Mucosa of rectum (tissue), 2 donors: ENCODE results near the gene TCOF1.
A peak's percentile ranks its signal among the peaks of the same experiment; 100 is the strongest.
"Not testable (repeated sequence)": the region's sequence is repeated elsewhere in the genome, so short reads cannot be mapped to it uniquely, and the experiment has no call there.

Experiments used
- H3K27ac ChIP-seq, 2 donors: one replicate each; pipeline ENCODE4 v1.7.0; 2013; ENCODE audit warnings: inconsistent platforms in 2 of 2, low read depth in 2 of 2, low read length in 2 of 2
- H3K27me3 ChIP-seq, 2 donors: one replicate each; pipeline ENCODE4 v1.7.0; 2013; ENCODE audit warnings: low read length in 2 of 2; ENCODE audit not compliant: control insufficient read depth in 2 of 2, insufficient read depth in 2 of 2
- H3K36me3 ChIP-seq, 2 donors: one replicate each; pipeline ENCODE4 v1.7.0; 2013; ENCODE audit warnings: low read length in 2 of 2; ENCODE audit not compliant: control insufficient read depth in 2 of 2, insufficient read depth in 2 of 2
- H3K4me1 ChIP-seq, 2 donors: one replicate each; pipeline ENCODE4 v1.7.0; 2013; ENCODE audit warnings: low read length in 2 of 2, mild to moderate bottlenecking in 1 of 2; ENCODE audit not compliant: control insufficient read depth in 2 of 2, insufficient read depth in 2 of 2
- H3K4me3 ChIP-seq, 2 donors: one replicate each; pipeline ENCODE4 v1.7.0; 2013; ENCODE audit warnings: low read length in 2 of 2
- H3K9ac ChIP-seq, 2 donors: one replicate each; pipeline ENCODE4 v1.7.0; 2013; ENCODE audit warnings: low read length in 2 of 2, low read depth in 1 of 2, mild to moderate bottlenecking in 1 of 2
- H3K9me3 ChIP-seq, 2 donors: one replicate each; pipeline ENCODE4 v1.7.0; 2013; ENCODE audit warnings: low read length in 2 of 2; ENCODE audit not compliant: control insufficient read depth in 2 of 2
- donor health status: healthy.
- donor health status: Normal muscosa, but diverticular disease.

Gene TCOF1

DNA sequence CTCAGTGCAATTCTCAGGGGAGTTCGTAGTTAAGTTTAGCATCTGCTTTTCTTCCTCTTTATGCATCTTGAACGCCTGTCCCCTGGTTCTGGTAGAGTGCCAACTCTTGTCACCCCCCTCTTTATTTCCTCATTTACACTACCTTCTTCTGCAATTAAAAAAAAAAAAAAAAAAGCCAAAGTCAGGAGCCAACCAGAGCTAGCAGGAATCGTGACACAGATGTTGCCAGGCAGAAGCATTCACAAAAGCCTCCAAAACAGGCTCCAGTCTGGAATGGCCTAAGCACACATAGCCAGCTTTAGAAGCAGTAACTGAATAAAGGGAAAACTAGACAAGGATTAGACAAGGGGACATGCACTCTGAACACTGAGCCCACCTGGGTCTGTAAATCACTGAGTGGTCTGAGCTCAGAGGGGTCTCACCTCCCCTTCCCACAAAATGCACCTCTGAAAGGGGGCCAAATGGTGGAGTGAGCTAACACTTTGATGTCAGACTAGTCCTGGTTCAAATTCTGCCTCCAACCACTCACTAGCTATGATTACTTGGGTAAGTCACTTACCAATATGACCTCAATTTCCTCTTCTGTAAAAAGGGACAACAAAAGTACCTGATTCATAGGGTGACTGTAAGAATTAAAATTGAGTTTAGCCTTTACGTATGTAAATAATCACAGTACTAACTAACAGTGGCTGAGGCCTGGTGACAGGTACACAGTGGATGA lies 53.2 kb downstream of the TCOF1 start:
- Histone ChIP-seq H3K27ac (peak overlapping the region; percentile 84 to 90), H3K27me3 (no peaks in the 10 kb centered on the region), H3K4me1 (peaks cover 16 to 25% of the 10 kb centered on the region in 2 donors), H3K9ac (peak overlapping the region; percentile 75 to 84), H3K36me3 (peaks cover 4 to 10% of the 10 kb centered on the region in 2 donors), H3K9me3 (no peaks in the 10 kb centered on the region), H3K4me3 (peak overlapping the region; percentile 58 to 88)

DNA sequence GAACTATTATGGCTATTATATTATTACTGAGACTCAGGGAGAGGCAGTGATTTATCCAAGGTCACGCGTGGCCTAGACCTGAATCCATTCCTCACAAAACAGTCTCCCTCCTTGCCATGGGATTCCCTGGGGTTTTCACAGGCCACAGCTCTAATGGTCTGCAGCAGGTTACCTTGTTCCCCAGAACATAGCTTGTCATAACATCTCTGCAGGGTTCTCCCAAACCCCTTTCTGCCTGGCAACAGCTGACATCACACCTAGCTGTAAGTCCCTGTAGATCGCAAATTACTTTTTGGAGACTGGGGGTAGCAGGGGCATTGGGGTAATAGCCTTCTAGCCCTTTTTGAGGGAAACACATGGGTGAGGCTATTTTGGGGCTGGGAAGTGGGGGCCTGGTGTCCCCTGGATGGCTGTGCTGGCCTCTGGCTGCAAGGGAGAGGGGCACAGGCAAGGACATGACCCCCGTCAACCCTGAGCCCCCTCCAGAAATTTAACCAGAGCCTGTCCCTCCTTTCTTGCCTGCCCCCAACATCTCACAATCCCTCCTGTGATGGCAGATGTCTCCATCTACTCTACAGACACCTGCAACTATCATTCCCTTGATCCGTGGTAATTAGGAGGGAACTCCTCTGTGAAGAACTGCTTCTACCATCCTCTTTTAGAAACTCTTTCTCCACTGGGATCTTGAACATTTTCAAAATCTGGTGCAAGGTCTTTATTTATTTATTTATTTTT lies 53.9 kb downstream of the TCOF1 start:
- peak overlapping the region; percentile 78 to 88 for H3K4me3 ChIP-seq
- H3K27me3 ChIP-seq, result no peaks in the 10 kb centered on the region
- H3K36me3 ChIP-seq, result peaks cover 0 to 5% of the 10 kb centered on the region in 2 donors

DNA sequence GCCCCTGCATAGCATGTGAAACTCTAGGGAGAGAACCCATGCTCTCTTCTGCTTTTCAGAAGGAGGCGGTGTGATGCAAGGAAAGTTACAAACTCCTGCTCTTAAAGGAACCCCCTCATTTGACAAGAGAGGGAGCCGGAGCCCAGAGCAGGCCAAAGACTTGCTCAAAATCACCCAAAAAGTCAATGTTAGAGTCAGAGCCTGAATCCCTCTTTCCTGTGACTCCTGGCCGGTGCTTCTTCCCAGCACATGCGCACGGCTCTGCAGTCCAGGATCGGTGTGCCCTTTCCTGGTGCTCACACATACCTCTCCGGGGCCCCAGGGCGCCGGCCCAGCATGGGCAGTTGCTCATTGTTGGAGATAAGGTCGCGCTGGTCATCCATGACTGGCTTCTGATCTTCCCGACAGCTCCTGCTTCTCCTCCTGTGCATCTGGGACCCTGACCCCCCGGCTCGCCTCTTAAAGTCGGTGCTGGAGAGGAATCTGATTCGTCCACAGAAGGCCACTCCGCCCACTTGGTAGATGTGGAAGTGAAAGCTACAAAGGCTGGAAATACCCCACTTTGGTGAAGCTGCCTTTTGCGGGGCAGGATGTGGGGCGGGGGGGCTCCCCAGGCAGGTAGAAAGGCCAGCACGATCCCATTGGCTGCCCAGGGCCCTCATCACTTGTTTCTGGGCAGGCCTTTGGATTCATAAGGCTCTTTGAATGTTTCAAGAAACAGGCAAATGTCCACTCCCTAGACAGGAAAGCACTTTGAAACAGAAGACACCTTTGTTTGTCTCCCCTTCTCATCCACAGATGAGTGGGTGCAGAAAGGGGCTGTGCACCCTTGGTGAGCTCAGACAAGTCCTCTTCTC lies 55.0 kb downstream of the TCOF1 start, which contains the start of gene CD74:
CD74 (minus strand) TSS at position 592 of the 857 bp plus-strand sequence; CDS start at position 431, 161 bp downstream.
- peak within 1 kb of the TSS; percentile 70 to 84 for H3K9ac ChIP-seq
- peak within 1 kb of the TSS; percentile 83 to 90 for H3K27ac ChIP-seq
- H3K4me3 ChIP-seq, result peak within 1 kb of the TSS; percentile 78 to 88
- no peaks in the 10 kb centered on the region for H3K9me3 ChIP-seq
- no peaks in the 10 kb centered on the region for H3K27me3 ChIP-seq
- no peaks in the 10 kb centered on the region for H3K36me3 ChIP-seq
- peaks cover 16 to 23% of the 10 kb centered on the region in 2 donors for H3K4me1 ChIP-seq

More for the DNA sequence above, 53.9 kb downstream of the TCOF1 start:
- H3K9me3 ChIP-seq, result no peaks in the 10 kb centered on the region
- peak overlapping the region; percentile 83 to 90 for H3K27ac ChIP-seq
- peak overlapping the region; percentile 70 to 84 for H3K9ac ChIP-seq
- H3K4me1 ChIP-seq, result peaks cover 16 to 25% of the 10 kb centered on the region in 2 donors

DNA sequence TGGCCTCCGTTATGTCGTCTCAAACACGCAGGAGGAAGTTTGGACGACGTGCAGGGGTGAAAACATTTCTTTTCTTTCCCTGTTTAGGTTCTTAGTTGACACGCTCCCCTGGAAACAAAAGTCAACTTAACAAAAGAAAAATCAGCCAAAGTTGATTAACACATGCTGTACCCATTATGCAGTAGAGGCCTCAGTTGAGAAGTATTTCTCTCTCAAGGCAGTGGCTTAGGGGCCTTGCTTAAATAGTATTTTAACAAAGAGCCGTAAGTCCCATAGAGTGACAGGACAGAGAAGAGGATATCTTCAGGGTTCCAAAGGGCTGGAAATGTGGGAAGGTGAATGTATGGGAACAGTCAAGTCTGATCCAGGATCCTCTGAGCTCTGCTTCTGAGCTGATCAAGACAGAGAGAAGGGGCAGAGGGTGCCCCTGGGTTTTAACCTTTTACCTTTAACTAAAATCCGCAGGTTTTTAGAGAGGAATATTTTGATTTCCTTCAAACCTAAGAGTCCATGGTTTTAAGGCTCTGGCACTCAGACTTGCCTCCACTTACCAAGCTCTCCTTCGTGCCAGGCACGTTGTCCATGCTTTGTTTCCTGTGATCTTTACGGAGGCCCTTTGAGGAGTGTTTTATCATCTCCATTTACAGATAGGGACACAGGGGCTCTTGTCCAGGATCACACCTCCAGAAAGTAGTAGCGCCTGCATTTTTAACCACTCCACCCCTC lies 55.8 kb downstream of the TCOF1 start:
- peak overlapping the region; percentile 83 to 90 for H3K27ac ChIP-seq
- peak overlapping the region; percentile 78 to 88 for H3K4me3 ChIP-seq
- H3K9me3 ChIP-seq, result no peaks in the 10 kb centered on the region
- no peaks in the 10 kb centered on the region for H3K27me3 ChIP-seq
- H3K9ac ChIP-seq, result peak overlapping the region; percentile 66 to 70
- peaks cover 16 to 23% of the 10 kb centered on the region in 2 donors for H3K4me1 ChIP-seq
- H3K36me3 ChIP-seq, result no peaks in the 10 kb centered on the region

DNA sequence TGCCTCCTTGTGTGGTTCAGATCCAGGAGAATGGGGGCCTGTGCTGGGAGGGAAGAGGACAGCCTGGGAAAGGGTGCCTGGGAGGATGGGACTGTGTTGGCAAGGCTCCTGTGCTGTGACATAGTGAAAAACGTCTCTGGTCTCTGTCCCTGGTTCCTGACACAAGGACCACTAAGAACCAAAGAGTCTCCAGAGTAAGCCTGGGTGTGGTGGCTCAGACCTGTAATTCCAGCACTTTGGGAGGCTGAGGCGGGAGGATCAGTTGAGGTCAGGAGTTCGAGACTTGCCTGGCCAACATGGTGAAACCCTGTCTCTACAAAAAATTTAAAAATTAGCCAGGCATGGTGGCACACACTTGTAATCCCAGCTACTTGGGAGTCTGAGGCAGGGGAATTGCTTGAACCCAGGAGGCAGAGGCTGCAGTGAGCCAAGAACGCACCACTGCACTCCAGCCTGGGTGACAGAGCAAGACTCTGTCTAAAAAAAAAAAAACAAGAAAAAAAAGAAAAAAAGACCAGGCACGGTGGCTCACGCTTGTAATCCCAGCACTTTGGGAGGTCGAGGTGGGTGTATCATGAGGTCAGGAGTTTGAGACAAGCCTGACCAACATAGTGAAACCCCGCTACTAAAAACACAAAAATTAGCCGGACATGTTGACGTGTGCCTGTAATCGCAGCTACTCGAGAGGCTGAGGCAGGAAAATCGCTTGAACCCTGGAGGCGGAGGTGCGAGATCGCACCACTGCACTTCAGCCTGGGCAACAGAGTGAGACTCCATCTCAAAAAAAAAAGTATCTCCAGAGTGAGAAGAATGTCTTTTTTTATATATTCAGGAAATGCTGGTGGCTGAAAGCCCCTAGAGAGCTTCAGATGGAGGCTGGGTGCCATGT lies 56.6 kb downstream of the TCOF1 start:
- not testable (repeated sequence) for H3K9me3 ChIP-seq, H3K27me3 ChIP-seq, H3K4me3 ChIP-seq, H3K36me3 ChIP-seq
- Histone ChIP-seq H3K9ac (peak overlapping the region in 1 of 2 donors; percentile 2), H3K27ac (peak overlapping the region; percentile 83 to 90), H3K4me1 (peaks cover 16 to 23% of the 10 kb centered on the region in 2 donors)

DNA sequence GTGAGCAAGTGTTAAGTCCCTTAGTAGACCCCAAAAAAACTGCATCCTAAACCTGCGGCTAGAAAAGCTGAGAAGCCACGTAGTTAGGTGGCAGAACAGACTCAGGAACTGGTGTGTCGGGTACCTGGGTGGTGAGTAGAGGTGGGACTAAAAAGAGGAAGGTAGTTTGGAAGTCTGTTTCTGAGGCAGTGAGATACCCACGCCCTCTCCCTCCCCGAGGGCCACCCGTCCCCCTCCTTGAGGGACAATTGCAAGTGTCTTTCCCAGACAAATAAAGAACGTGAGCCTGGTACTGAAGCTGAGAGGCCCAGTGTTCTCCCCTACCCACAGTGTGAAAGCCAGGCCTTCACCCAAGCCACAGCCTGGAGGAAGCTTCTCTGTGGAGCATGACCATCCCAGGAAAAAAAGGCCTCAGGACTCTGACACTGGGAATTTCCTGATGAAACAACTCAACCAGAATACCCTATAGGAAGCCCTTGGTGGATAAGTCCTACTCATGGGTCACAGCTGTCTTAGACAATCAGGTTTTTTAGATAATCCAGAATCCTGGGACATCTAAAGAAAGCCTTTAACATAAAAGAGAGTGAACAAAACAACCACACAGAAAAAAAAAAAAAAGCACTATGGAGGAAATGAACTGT lies 62.3 kb downstream of the TCOF1 start:
- Histone ChIP-seq H3K27me3 (no peaks in the 10 kb centered on the region), H3K36me3 (no peaks in the 10 kb centered on the region), H3K4me3 (no peak overlapping the region), H3K4me1 (no peaks in the 10 kb centered on the region), H3K9me3 (no peaks in the 10 kb centered on the region), H3K27ac (no peak overlapping the region), H3K9ac (no peak overlapping the region)

DNA sequence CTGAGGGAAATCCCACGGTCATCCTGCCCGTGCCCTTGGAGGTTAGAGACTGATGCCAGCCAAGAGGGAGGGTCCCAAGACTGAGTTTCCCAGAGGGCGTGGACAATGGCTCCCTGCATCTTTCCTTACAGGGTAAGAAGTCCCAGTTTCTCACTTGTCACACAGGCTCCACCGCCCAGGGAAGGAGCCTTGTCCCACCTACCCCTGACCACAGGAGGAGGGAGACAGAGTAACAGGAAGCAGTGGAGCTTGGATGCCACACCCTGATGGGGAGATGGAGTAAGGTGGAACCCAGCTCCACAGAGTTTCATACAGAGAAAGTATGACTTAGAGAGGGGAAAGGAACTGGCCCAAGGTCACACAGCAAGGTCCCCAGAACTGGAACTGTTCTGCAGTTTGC lies 64.6 kb downstream of the TCOF1 start:
- Histone ChIP-seq H3K36me3 (no peaks in the 10 kb centered on the region), H3K4me3 (no peak overlapping the region), H3K27me3 (no peaks in the 10 kb centered on the region), H3K9ac (no peak overlapping the region), H3K27ac (no peak overlapping the region), H3K4me1 (no peaks in the 10 kb centered on the region), H3K9me3 (no peaks in the 10 kb centered on the region)

DNA sequence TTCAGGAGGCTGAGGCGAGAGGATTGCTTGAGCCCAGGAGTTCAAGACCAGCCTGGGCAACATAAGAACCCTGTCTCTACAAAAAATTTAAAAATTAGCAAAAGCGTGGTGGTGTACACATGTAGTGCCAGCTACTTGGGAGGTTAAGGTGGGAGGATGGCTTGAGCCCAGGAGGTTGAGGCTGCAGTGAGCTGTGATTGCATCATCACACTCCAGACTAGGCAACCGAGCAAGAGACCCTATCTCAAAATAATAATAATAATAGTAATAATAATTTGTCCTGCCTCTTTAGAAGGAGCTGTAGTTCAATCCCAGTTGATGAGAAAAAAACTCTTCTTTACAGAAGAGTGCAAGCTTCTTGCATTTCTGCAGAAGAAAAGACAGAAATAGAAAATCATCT lies 65.3 kb downstream of the TCOF1 start:
- H3K27me3 ChIP-seq, result no peaks in the 10 kb centered on the region
- H3K9me3 ChIP-seq, result no peaks in the 10 kb centered on the region
- H3K4me1 ChIP-seq, result peaks cover 0 to under 1% of the 10 kb centered on the region in 2 donors
- no peak overlapping the region for H3K4me3 ChIP-seq
- H3K9ac ChIP-seq, result no peak overlapping the region
- H3K27ac ChIP-seq, result no peak overlapping the region
- H3K36me3 ChIP-seq, result no peaks in the 10 kb centered on the region
